HepG2 (cell line): Measurements from ENCODE around the gene CDT1. TPM values are rescaled to one million over a fixed set of nuclear protein-coding genes. Genes with fewer than 3 reads are reported as not detected.

Source experiments
- ATAC-seq: fragments of 200-7000 bp; cut with Tn5 transposase; 3 replicates; pipeline ENCODE4 v1.9.1; 2020; ENCODE audit warnings: mild to moderate bottlenecking, moderate library complexity
- BruUV-seq: library from RNA; stranded (reverse); fragments of 400-500 nt; replicated peaks from 2 replicates; lab custom pipeline; 2021; lab: Mats Ljungman, UMichigan
- CTCF ChIA-PET: fragments of 300-600 bp; formaldehyde crosslinking; extraction: SDS; loops from one replicate; lab custom pipeline; 2021; ENCODE audit warnings: low total read pairs, inconsistent platforms, low intra/inter-chr PET ratio; lab: Yijun Ruan, JAX
- POLR2A ChIA-PET: fragments of 350-600 bp; sonication (Branson Sonifier 250); formaldehyde crosslinking; loops from one replicate; lab custom pipeline; 2020; ENCODE audit warnings: antibody characterized with exemption, inconsistent platforms; lab: Yijun Ruan, JAX
- DNase-seq: peaks from one replicate; pipeline ENCODE4 v3.0.0-alpha.2; 2015; ENCODE audit warnings: low spot score
- FAIRE-seq: peaks from 3 replicates; lab custom pipeline; 2011; peaks lifted over from hg19 to GRCh38; lab: Jason Lieb, UNC
- H2AFZ ChIP-seq: one replicate; pipeline ENCODE4 v1.6.1; 2011; ENCODE audit warnings: low read length, inconsistent platforms
- H3K27ac ChIP-seq: fragments of 300-600 bp; 3 replicates; pipeline ENCODE4 v1.8.0; 2011; ENCODE audit warnings: mixed run types, mild to moderate bottlenecking, mixed read lengths, low read length, inconsistent platforms; ENCODE audit not compliant: insufficient read depth; ENCODE audit errors: extremely low read length
- H3K27me3 ChIP-seq, 2 experiments: fragments of 200-600 bp in 1 of 2; 2 replicates in 1 of 2; 3 replicates in 1 of 2; pipeline versions ENCODE4 v1.6.0 to v1.8.0; 2011; ENCODE audit warnings: low read length in 2 of 2, mild to moderate bottlenecking in 2 of 2, moderate library complexity in 2 of 2, inconsistent platforms in 1 of 2; ENCODE audit not compliant: insufficient read depth in 2 of 2, control insufficient read depth in 1 of 2
- H3K36me3 ChIP-seq, 2 experiments: fragments of 200-600 bp in 1 of 2; replicated peaks in 1 of 2; 2 replicates in 1 of 2; 3 replicates in 1 of 2; pipeline versions ENCODE4 v1.5.1 to v1.8.0; 2011; ENCODE audit warnings: low read length in 2 of 2, inconsistent platforms in 1 of 2; ENCODE audit not compliant: insufficient read depth in 2 of 2, control insufficient read depth in 1 of 2
- H3K4me1 ChIP-seq: 2 replicates; pipeline ENCODE4 v1.5.1; 2012; ENCODE audit warnings: low read length, inconsistent platforms; ENCODE audit not compliant: insufficient read depth
- H3K4me2 ChIP-seq: 2 replicates; pipeline ENCODE4 v1.6.0; 2011; ENCODE audit warnings: low read depth, low read length, inconsistent platforms
- H3K4me3 ChIP-seq, 3 experiments: fragments of 200-600 bp in 1 of 3; sonication (generic), shearing (Covaris generic) in 1 of 3; replicated peaks in 1 of 3; 2 replicates each; pipeline ENCODE4 v1.5.1; 2011 to 2016; ENCODE audit warnings: low read length in 3 of 3, inconsistent platforms in 2 of 3, low read depth in 2 of 3, mild to moderate bottlenecking in 2 of 3, control low read depth in 1 of 3, mixed read lengths in 1 of 3; ENCODE audit not compliant: insufficient read depth in 1 of 3
- H3K79me2 ChIP-seq: one replicate; pipeline ENCODE4 v1.6.1; 2011; ENCODE audit warnings: low read length, inconsistent platforms; ENCODE audit not compliant: insufficient read depth
- H3K9ac ChIP-seq: 2 replicates; pipeline ENCODE4 v1.6.0; 2011; ENCODE audit warnings: mild to moderate bottlenecking, low read depth, low read length, inconsistent platforms; ENCODE audit not compliant: insufficient read depth
- H3K9me3 ChIP-seq: 2 replicates; pipeline ENCODE4 v1.5.1; 2012; ENCODE audit warnings: mild to moderate bottlenecking, low read length
- H4K20me1 ChIP-seq: 2 replicates; pipeline ENCODE4 v1.6.0; 2011; ENCODE audit warnings: inconsistent platforms, mild to moderate bottlenecking, low read length, moderate library complexity; ENCODE audit not compliant: insufficient read depth
- ATM ChIP-seq: fragments of 450-650 bp; IDR thresholded peaks from 2 replicates; pipeline ENCODE4 v1.7.1; 2017; ENCODE audit warnings: mild to moderate bottlenecking, borderline replicate concordance
- CREB1 ChIP-seq, 2 experiments: fragments of 450-650 bp in 1 of 2; IDR thresholded peaks; 2 replicates each; pipeline ENCODE4 v1.6.1; 2016 to 2017; ENCODE audit warnings: control low read depth in 1 of 2, mild to moderate bottlenecking in 1 of 2, missing compliant biosample characterization in 1 of 2, missing genetic modification characterization in 1 of 2
- DPF2 ChIP-seq: sonication (generic); formaldehyde crosslinking; IDR thresholded peaks from 2 replicates; pipeline ENCODE4 v1.4.0; 2020; ENCODE audit warnings: mild to moderate bottlenecking, low read depth, missing genetic modification reagents, borderline replicate concordance
- MTA1 ChIP-seq: sonication (generic); formaldehyde crosslinking; IDR thresholded peaks from 2 replicates; pipeline ENCODE4 v1.4.0; 2020; ENCODE audit warnings: missing genetic modification reagents, mild to moderate bottlenecking, borderline replicate concordance
- PBX3 ChIP-seq: sonication (generic); formaldehyde crosslinking; IDR thresholded peaks from 2 replicates; pipeline ENCODE4 v1.8.1; 2023; ENCODE audit warnings: missing genetic modification reagents, inconsistent platforms, borderline replicate concordance
- REL ChIP-seq: sonication (generic); formaldehyde crosslinking; conservative IDR thresholded peaks from 2 replicates; pipeline ENCODE4 v1.8.0; 2022; ENCODE audit warnings: mild to moderate bottlenecking, missing genetic modification reagents, moderate library complexity
- SSRP1 ChIP-seq: IDR thresholded peaks from 2 replicates; pipeline ENCODE4 v1.6.1; 2016; ENCODE audit warnings: control low read depth
- TP53 ChIP-seq: sonication (generic); formaldehyde crosslinking; conservative IDR thresholded peaks from 2 replicates; pipeline ENCODE4 v1.4.0; 2020; ENCODE audit warnings: missing genetic modification reagents
- TSC22D2 ChIP-seq: sonication (generic); formaldehyde crosslinking; IDR thresholded peaks from 2 replicates; pipeline ENCODE4 v1.5.1; 2020; ENCODE audit warnings: missing genetic modification reagents, mild to moderate bottlenecking, borderline replicate concordance
- ZHX2 ChIP-seq, 2 experiments: sonication (generic) in 1 of 2; formaldehyde crosslinking in 1 of 2; IDR thresholded peaks; 2 replicates each; pipeline versions ENCODE4 v1.6.1 to v1.9.0; 2014 to 2022; ENCODE audit warnings: antibody characterized with exemption in 1 of 2, borderline replicate concordance in 1 of 2, inconsistent platforms in 1 of 2, low read depth in 1 of 2, missing genetic modification reagents in 1 of 2
- ZNF143 ChIP-seq: sonication (generic); formaldehyde crosslinking; IDR thresholded peaks from 2 replicates; pipeline ENCODE4 v1.4.0; 2020; ENCODE audit warnings: missing genetic modification reagents
- ZNF800 ChIP-seq: sonication (generic); formaldehyde crosslinking; IDR thresholded peaks from 2 replicates; pipeline ENCODE4 v1.4.0; 2020; ENCODE audit warnings: missing genetic modification reagents
- ZNF839 ChIP-seq: sonication (generic); formaldehyde crosslinking; IDR thresholded peaks from 2 replicates; pipeline ENCODE4 v1.4.0; 2020; ENCODE audit warnings: missing genetic modification reagents, mild to moderate bottlenecking, borderline replicate concordance
- WGBS: methylation state at CpG from one replicate; pipeline ENCODE4 v1.1.6; 2017; ENCODE audit warnings: low lambda C conversion rate; 5-methylcytosine and 5-hydroxymethylcytosine counted together
- in situ Hi-C: cut with HindIII; loops from 2 replicates; pipeline ENCODE4 v1.10.0; 2017; ENCODE audit warnings: low pct_unique_long_range_greater_than_20kb; ENCODE audit not compliant: extremely low pct_ligation_motif_present
- intact Hi-C: fragments of 100-400 bp; cut with micrococcal nuclease; formaldehyde crosslinking; loops from one replicate; pipeline ENCODE4 v1.10.0; 2022; ENCODE audit not compliant: unreplicated experiment
- polyA plus RNA-seq, 8 experiments: library from polyadenylated mRNA; depleted of rRNA in 3 of 8; stranded (reverse) in 7 of 8; unstranded in 1 of 8; fragments of >200 nt; fragmentation: Illumina TruSeq in 4 of 8; extraction: Trizol in 4 of 8; gene quantifications; 2 replicates each; pipeline versions ENCODE4 v1.2.1 to v1.2.3, GENCODE V29; 2011 to 2016; ENCODE audit warnings: low read depth in 4 of 8, missing spikeins in 1 of 8, mixed read lengths in 1 of 8; ENCODE audit not compliant: insufficient read depth in 1 of 8
- total RNA-seq, 5 experiments: library from RNA; depleted of rRNA; stranded (reverse); fragments of >200 nt; fragmentation: Illumina TruSeq; extraction: Trizol; gene quantifications; 2 replicates each; pipeline ENCODE4 v1.2.3, GENCODE V29; 2016; ENCODE audit warnings: low read depth in 1 of 5

Gene CDT1
- total and polyA plus RNA-seq, 2 of the 13 experiments (the other 11 are each of a cell fraction or from before 2014, with no cell fraction given): 23.1 to 23.8 TPM

GRCh38 chr16:88804552-88805339, 1.2 kb downstream of the CDT1 start:
- peak overlapping the region; percentile 73 to 88 (median 76) for H3K4me3 ChIP-seq
- ChIA-PET CTCF (no interaction called here), POLR2A (interaction anchor here (1.2 to 2.2 kb wide), 2 partner anchors 11 to 45 kb away, joined by 4 to 6 read pairs; no protein-coding TSS in a partner anchor)
- intact Hi-C loops: no loop called here
- no peak overlapping the region for H2AFZ ChIP-seq
- no peaks in the 10 kb centered on the region; the same call in 1 of the 2 replicates for H4K20me1 ChIP-seq
- H3K4me2 ChIP-seq: peak overlapping the region; percentile 99
- no peaks in the 10 kb centered on the region for H3K27me3 ChIP-seq
- peak; percentile 64 for ATAC-seq
- WGBS: 26% methylated on average over 20 of the region's 39 CpGs
- no peaks in the 10 kb centered on the region for H3K9me3 ChIP-seq
- DNase-seq: peak; percentile 74
- peaks cover 30% of the 10 kb centered on the region for H3K4me1 ChIP-seq
- peak; percentile 42 for FAIRE-seq
- H3K27ac ChIP-seq: peak overlapping the region; percentile 71
- in situ Hi-C loops: loop anchor here (5.0 kb wide), 1 partner anchor 47 kb away; no protein-coding TSS in a partner anchor
- peak overlapping the region; percentile 77 for H3K9ac ChIP-seq
- no TSS peak for BruUV-seq
- H3K79me2 ChIP-seq: peaks cover 18% of the 10 kb centered on the region
- H3K36me3 ChIP-seq: peaks cover 12 to 38% of the 10 kb centered on the region in 2 experiments
- no peak for TF ChIP-seq ZNF839 (CRISPR knock-in tag)
- TF ChIP-seq REL (CRISPR knock-in tag): peak; percentile 71; the same call in 1 of the 2 replicates
- TF ChIP-seq ZNF800 (CRISPR knock-in tag): no peak
- no peak for TF ChIP-seq CREB1 (IDR thresholded peaks at IDR 0.05)
- no peak for TF ChIP-seq CREB1 (CRISPR knock-in tag; IDR thresholded peaks at IDR 0.05)
- TF ChIP-seq TP53 (CRISPR knock-in tag): no peak
- TF ChIP-seq MTA1 (CRISPR knock-in tag): peak; percentile 86; the same call in 1 of the 2 replicates
- no peak for TF ChIP-seq ZNF143
- TF ChIP-seq DPF2 (CRISPR knock-in tag): no peak
- no peak for TF ChIP-seq SSRP1
- TF ChIP-seq ZHX2 (IDR thresholded peaks at IDR 0.05; ENCODE audit: low read depth): no peak
- no peak for TF ChIP-seq ZHX2 (CRISPR knock-in tag; IDR thresholded peaks at IDR 0.05; ENCODE audit: borderline replicate concordance)
- no peak for TF ChIP-seq PBX3
- TF ChIP-seq ATM: no peak
- TF ChIP-seq TSC22D2 (CRISPR knock-in tag): no peak
